IMR-90 (cell line): ENCODE results near the gene PTPRF.

Experiments used
- BHLHE40 ChIP-seq: fragments of 150-350 bp; IDR thresholded peaks from 2 replicates; pipeline ENCODE4 v1.6.1; 2016; ENCODE audit warnings: mild to moderate bottlenecking, low read depth, low read length
- CHD1 ChIP-seq: IDR thresholded peaks from 2 replicates; pipeline ENCODE4 v1.6.1; 2012; ENCODE audit warnings: low read depth, low read length, improper control_type of control experiment
- CTCF ChIP-seq: conservative IDR thresholded peaks from 2 replicates; pipeline ENCODE4 v1.5.1; 2012; ENCODE audit warnings: mild to moderate bottlenecking, low read depth, low read length, improper control_type of control experiment
- FOS ChIP-seq: fragments of 150-350 bp; IDR thresholded peaks from 2 replicates; pipeline ENCODE4 v1.6.1; 2016; ENCODE audit warnings: low read depth, low read length
- MAFK ChIP-seq: IDR thresholded peaks from 2 replicates; pipeline ENCODE4 v1.6.1; 2012; ENCODE audit warnings: low read depth, low read length, improper control_type of control experiment
- POLR2A ChIP-seq: IDR thresholded peaks from 2 replicates; pipeline ENCODE4 v1.6.1; 2012; ENCODE audit warnings: mild to moderate bottlenecking, low read depth, low read length
- RAD21 ChIP-seq: IDR thresholded peaks from 2 replicates; pipeline ENCODE4 v1.6.1; 2012; ENCODE audit warnings: low read length, improper control_type of control experiment
- RCOR1 ChIP-seq: IDR thresholded peaks from 2 replicates; pipeline ENCODE4 v1.6.1; 2012; ENCODE audit warnings: mild to moderate bottlenecking, low read length, improper control_type of control experiment; ENCODE audit not compliant: insufficient replicate concordance
- RFX5 ChIP-seq: IDR thresholded peaks from 2 replicates; pipeline ENCODE4 v1.8.0; 2012; ENCODE audit warnings: low read depth, mild to moderate bottlenecking, low read length, moderate library complexity
- SMC3 ChIP-seq: fragments of 150-350 bp; IDR thresholded peaks from 2 replicates; pipeline ENCODE4 v1.6.1; 2016; ENCODE audit warnings: low read depth, mild to moderate bottlenecking, antibody characterized with exemption, low read length, moderate library complexity
- USF2 ChIP-seq: fragments of 150-350 bp; IDR thresholded peaks from 2 replicates; pipeline ENCODE4 v1.6.1; 2017; ENCODE audit warnings: mild to moderate bottlenecking, antibody characterized with exemption, low read length, low read depth

DNA sequence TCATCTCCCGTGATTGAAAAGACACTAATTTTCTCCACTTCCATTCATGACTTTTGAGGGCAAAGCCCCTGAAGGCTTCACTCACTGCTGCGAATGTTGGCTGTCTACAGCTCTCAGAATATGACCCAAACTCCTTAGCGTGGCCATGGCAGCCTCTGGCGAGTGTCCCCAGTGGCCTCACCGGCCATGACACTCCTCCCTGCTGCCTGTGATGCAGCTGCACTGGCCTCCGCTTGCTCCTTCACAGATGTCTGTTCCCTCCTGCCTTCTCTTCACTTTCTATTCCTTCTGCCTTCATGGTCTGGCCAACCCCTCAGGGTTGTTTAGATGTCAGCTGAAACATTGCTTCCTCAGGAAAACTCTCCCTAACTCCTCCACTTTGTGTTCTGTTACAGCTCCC, 30.8 kb upstream of the PTPRF start:
- TF ChIP-seq RAD21 (no peak), CTCF (no peak), BHLHE40 (no peak), USF2 (no peak), FOS (no peak), MAFK (no peak), RFX5 (no peak), CHD1 (no peak), POLR2A (no peak), SMC3 (no peak), RCOR1 (no peak)
